ENCODE results near the gene EPC1. TPM values are rescaled to one million over a fixed set of nuclear protein-coding genes. Genes with fewer than 3 reads are reported as not detected.
"Not testable (repeated sequence)": the region's sequence is repeated elsewhere in the genome, so short reads cannot be mapped to it uniquely, and the experiment has no call there.

EPC1 gene
- total RNA-seq, 1 donor from 2014 or later, result 25.7 TPM

- Histone ChIP-seq H3K4me1 (ENCODE audit: insufficient read depth, low read length) (no peaks in the 10 kb centered on the region), H4K20me1 (ENCODE audit: insufficient read depth, low read length) (peaks cover 72% of the 10 kb centered on the region), H3K9me3 (ENCODE audit: insufficient read depth, low read depth, low read length) (no peaks in the 10 kb centered on the region), H3K36me3 (ENCODE audit: insufficient read depth, low read length) (no peaks in the 10 kb centered on the region), H3K27me3 (ENCODE audit: insufficient read depth, low read length) (no peaks in the 10 kb centered on the region), H2AFZ (ENCODE audit: low read depth, low read length) (no peak overlapping the region), H3K4me3 (ENCODE audit: insufficient read depth, low read depth, low read length) (no peak overlapping the region), H3K9ac (ENCODE audit: low read length) (no peak overlapping the region), H3K4me2 (ENCODE audit: low read length) (no peak overlapping the region), H3K79me2 (ENCODE audit: insufficient read depth, low read length) (peaks cover 76% of the 10 kb centered on the region), H3K27ac (ENCODE audit: low read depth, low read length) (no peak overlapping the region)
- no peak for FAIRE-seq
- Mint-ChIP-seq H3K27me3 (ENCODE audit: low read depth, unreplicated experiment) (no peaks in the 10 kb centered on the region), H3K4me1 (ENCODE audit: low read depth, unreplicated experiment) (peaks cover 10% of the 10 kb centered on the region), H3K9me3 (ENCODE audit: unreplicated experiment) (no peaks in the 10 kb centered on the region), H3K27ac (ENCODE audit: unreplicated experiment) (no peak overlapping the region), H3K36me3 (ENCODE audit: low read depth, unreplicated experiment) (peaks cover 12% of the 10 kb centered on the region), H3K4me3 (ENCODE audit: unreplicated experiment) (no peak overlapping the region)
- TF ChIP-seq EZH2 (IDR thresholded peaks at IDR 0.05; ENCODE audit: insufficient read depth, low read length) (no peak), CTCF (IDR thresholded peaks at IDR 0.05; ENCODE audit: insufficient read depth, low read depth, low read length) (no peak)
- DNase-seq (ENCODE audit: low read depth), result no peak
Observed at GRCh38 chr10:32360884-32361283, 13.9 kb upstream of the EPC1 start.

GRCh38 chr10:32360241-32360640 is 13.3 kb upstream of the EPC1 start:
- TF ChIP-seq EZH2 (IDR thresholded peaks at IDR 0.05; ENCODE audit: insufficient read depth, low read length) (no peak), CTCF (IDR thresholded peaks at IDR 0.05; ENCODE audit: insufficient read depth, low read depth, low read length) (no peak)
- H3K27ac Mint-ChIP-seq (ENCODE audit: unreplicated experiment), result no peak overlapping the region
- FAIRE-seq, result no peak

GRCh38 chr10:32357056-32357735 is 10.2 kb upstream of the EPC1 start:
- H3K27me3 ChIP-seq (ENCODE audit: insufficient read depth, low read length), result no peaks in the 10 kb centered on the region
- Mint-ChIP-seq H3K4me1 (ENCODE audit: low read depth, unreplicated experiment) (peaks cover 14% of the 10 kb centered on the region), H3K36me3 (ENCODE audit: low read depth, unreplicated experiment) (peaks cover 14% of the 10 kb centered on the region), H3K4me3 (ENCODE audit: unreplicated experiment) (no peak overlapping the region), H3K27me3 (ENCODE audit: low read depth, unreplicated experiment) (no peaks in the 10 kb centered on the region), H3K9me3 (ENCODE audit: unreplicated experiment) (no peaks in the 10 kb centered on the region), H3K27ac (ENCODE audit: unreplicated experiment) (no peak overlapping the region)
- no peaks in the 10 kb centered on the region for H3K36me3 ChIP-seq (ENCODE audit: insufficient read depth, low read length)
- peaks cover 76% of the 10 kb centered on the region for H4K20me1 ChIP-seq (ENCODE audit: insufficient read depth, low read length)
- no peak overlapping the region for H3K27ac ChIP-seq (ENCODE audit: low read depth, low read length)
- H3K4me1 ChIP-seq (ENCODE audit: insufficient read depth, low read length), result peaks cover 3% of the 10 kb centered on the region
- H3K4me3 ChIP-seq (ENCODE audit: insufficient read depth, low read depth, low read length), result no peak overlapping the region
- FAIRE-seq, result no peak
- no peak overlapping the region for H2AFZ ChIP-seq (ENCODE audit: low read depth, low read length)
- H3K79me2 ChIP-seq (ENCODE audit: insufficient read depth, low read length), result peaks cover 77% of the 10 kb centered on the region
- no peak for TF ChIP-seq EZH2 (IDR thresholded peaks at IDR 0.05; ENCODE audit: insufficient read depth, low read length)
- no peak for TF ChIP-seq CTCF (IDR thresholded peaks at IDR 0.05; ENCODE audit: insufficient read depth, low read depth, low read length)
- no peak overlapping the region for H3K4me2 ChIP-seq (ENCODE audit: low read length)
- no peak for DNase-seq (ENCODE audit: low read depth)
- no peaks in the 10 kb centered on the region for H3K9me3 ChIP-seq (ENCODE audit: insufficient read depth, low read depth, low read length)
- no peak overlapping the region for H3K9ac ChIP-seq (ENCODE audit: low read length)

More at GRCh38 chr10:32360241-32360640, 13.3 kb upstream of the EPC1 start:
- Histone ChIP-seq H3K27me3 (ENCODE audit: insufficient read depth, low read length) (no peaks in the 10 kb centered on the region), H4K20me1 (ENCODE audit: insufficient read depth, low read length) (peaks cover 71% of the 10 kb centered on the region), H2AFZ (ENCODE audit: low read depth, low read length) (no peak overlapping the region), H3K79me2 (ENCODE audit: insufficient read depth, low read length) (peaks cover 76% of the 10 kb centered on the region), H3K9me3 (ENCODE audit: insufficient read depth, low read depth, low read length) (no peaks in the 10 kb centered on the region), H3K36me3 (ENCODE audit: insufficient read depth, low read length) (no peaks in the 10 kb centered on the region), H3K4me3 (ENCODE audit: insufficient read depth, low read depth, low read length) (no peak overlapping the region), H3K4me1 (ENCODE audit: insufficient read depth, low read length) (no peaks in the 10 kb centered on the region), H3K27ac (ENCODE audit: low read depth, low read length) (no peak overlapping the region), H3K9ac (ENCODE audit: low read length) (no peak overlapping the region), H3K4me2 (ENCODE audit: low read length) (no peak overlapping the region)
- Mint-ChIP-seq H3K4me1 (ENCODE audit: low read depth, unreplicated experiment) (peaks cover 10% of the 10 kb centered on the region), H3K9me3 (ENCODE audit: unreplicated experiment) (no peaks in the 10 kb centered on the region), H3K27me3 (ENCODE audit: low read depth, unreplicated experiment) (no peaks in the 10 kb centered on the region), H3K36me3 (ENCODE audit: low read depth, unreplicated experiment) (peaks cover 12% of the 10 kb centered on the region), H3K4me3 (ENCODE audit: unreplicated experiment) (no peak overlapping the region)
- no peak for DNase-seq (ENCODE audit: low read depth)

- H3K9ac ChIP-seq (ENCODE audit: low read length); H3K4me3 Mint-ChIP-seq (ENCODE audit: unreplicated experiment); H3K36me3 ChIP-seq (ENCODE audit: insufficient read depth, low read length); FAIRE-seq; H3K4me2 ChIP-seq (ENCODE audit: low read length); H3K27ac Mint-ChIP-seq (ENCODE audit: unreplicated experiment); H3K9me3 Mint-ChIP-seq (ENCODE audit: unreplicated experiment); H3K27me3 ChIP-seq (ENCODE audit: insufficient read depth, low read length); H3K27ac ChIP-seq (ENCODE audit: low read depth, low read length); H3K27me3 Mint-ChIP-seq (ENCODE audit: low read depth, unreplicated experiment); H2AFZ ChIP-seq (ENCODE audit: low read depth, low read length); DNase-seq (ENCODE audit: low read depth); H3K4me1 ChIP-seq (ENCODE audit: insufficient read depth, low read length); H3K4me1 Mint-ChIP-seq (ENCODE audit: low read depth, unreplicated experiment); H3K4me3 ChIP-seq (ENCODE audit: insufficient read depth, low read depth, low read length); H3K36me3 Mint-ChIP-seq (ENCODE audit: low read depth, unreplicated experiment); H3K9me3 ChIP-seq (ENCODE audit: insufficient read depth, low read depth, low read length): not testable (repeated sequence)
- H4K20me1 ChIP-seq (ENCODE audit: insufficient read depth, low read length), result peaks cover 69% of the 10 kb centered on the region
- H3K79me2 ChIP-seq (ENCODE audit: insufficient read depth, low read length), result peaks cover 72% of the 10 kb centered on the region
Observed at GRCh38 chr10:32354690-32355089, 7.7 kb upstream of the EPC1 start.
